IPS-15b (cell line): ENCODE measurements around the gene RTP2.

ENCODE experiments used
- H3K27me3 ChIP-seq: one replicate; pipeline ENCODE4 v1.6.1; 2013; ENCODE audit warnings: low read length; ENCODE audit not compliant: control insufficient read depth, insufficient read depth
- H3K36me3 ChIP-seq: one replicate; pipeline ENCODE4 v1.6.1; 2013; ENCODE audit warnings: low read length; ENCODE audit not compliant: control insufficient read depth, insufficient read depth
- H3K4me1 ChIP-seq: one replicate; pipeline ENCODE4 v1.6.1; 2013; ENCODE audit warnings: mild to moderate bottlenecking, low read length; ENCODE audit not compliant: control insufficient read depth, insufficient read depth
- H3K4me3 ChIP-seq: one replicate; pipeline ENCODE4 v1.5.1; 2013; ENCODE audit warnings: low read depth, low read length
- H3K9ac ChIP-seq: one replicate; pipeline ENCODE4 v1.6.1; 2013; ENCODE audit warnings: low read depth, mild to moderate bottlenecking, low read length
- H3K9me3 ChIP-seq: one replicate; pipeline ENCODE4 v1.6.1; 2013; ENCODE audit warnings: mild to moderate bottlenecking, low read length; ENCODE audit not compliant: control insufficient read depth, insufficient read depth

The RTP2 gene

DNA sequence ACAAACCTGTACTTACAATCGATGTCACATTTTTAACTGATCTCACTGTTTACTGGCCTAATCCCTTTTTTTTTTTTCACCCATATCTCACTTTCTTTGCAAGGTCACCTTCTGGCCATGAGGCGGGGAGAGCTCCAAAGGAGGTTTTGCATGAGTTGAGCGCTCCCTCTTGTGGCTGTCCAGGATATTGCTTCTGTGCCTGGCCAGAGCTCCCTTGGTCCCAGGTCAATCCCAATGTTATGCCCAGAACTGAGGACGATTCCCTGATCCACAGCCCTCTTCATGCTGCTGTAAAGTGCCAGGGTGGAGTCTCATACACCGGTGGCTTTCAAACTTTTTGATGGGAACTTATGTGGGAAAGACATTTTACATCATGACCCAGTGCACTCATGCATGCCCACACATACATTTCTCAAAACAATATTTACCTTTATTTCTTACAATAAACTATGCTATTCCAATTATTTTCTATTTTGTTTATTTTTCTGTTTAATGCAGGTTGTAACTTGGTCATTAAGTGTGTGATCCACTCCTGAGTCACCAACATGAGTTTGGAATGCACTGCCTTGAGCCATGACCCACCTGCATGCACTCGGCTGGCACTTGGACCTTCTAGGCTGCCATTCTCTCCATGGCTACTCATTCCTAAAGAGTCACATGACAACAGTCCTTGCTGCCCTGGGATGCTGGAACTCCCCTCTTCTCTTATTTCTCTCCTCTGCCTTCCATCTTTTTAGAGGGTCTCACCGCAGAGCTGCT lies 22.5 kb downstream of the RTP2 start:
- no peaks in the 10 kb centered on the region for H3K9me3 ChIP-seq
- H3K36me3 ChIP-seq: no peaks in the 10 kb centered on the region
- no peaks in the 10 kb centered on the region for H3K27me3 ChIP-seq
- H3K4me1 ChIP-seq: peaks cover 2% of the 10 kb centered on the region
- H3K9ac ChIP-seq: no peak overlapping the region
- H3K4me3 ChIP-seq: no peak overlapping the region

DNA sequence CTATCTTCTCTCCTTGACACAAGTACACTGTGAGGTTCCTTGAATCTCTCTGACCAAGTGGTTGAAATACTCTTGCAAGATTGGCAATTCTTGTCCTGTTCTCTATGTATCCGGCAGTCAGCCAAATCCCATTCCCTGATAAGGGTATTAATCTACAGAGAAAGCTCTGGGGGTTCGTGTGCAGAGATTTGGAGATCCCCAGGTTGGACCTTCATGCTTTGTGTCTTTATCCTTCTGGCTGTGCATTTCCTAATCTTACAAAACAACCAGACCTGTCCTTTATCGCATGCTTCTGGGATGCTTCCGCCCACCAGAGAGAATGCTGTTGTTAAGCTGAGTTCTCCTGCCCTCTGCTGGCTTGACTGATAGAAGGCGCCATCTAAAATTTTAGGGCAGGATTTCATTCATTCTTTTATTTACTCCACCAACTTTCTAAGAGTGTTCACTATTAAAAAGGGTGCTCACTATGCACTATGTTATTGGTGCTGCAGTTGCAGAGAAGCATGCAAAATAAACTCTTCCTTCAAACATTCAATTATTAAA lies 23.6 kb downstream of the RTP2 start:
- Histone ChIP-seq H3K4me1 (peaks cover 2% of the 10 kb centered on the region), H3K36me3 (no peaks in the 10 kb centered on the region), H3K4me3 (no peak overlapping the region), H3K27me3 (peaks cover 3% of the 10 kb centered on the region), H3K9me3 (no peaks in the 10 kb centered on the region), H3K9ac (no peak overlapping the region)

- peaks cover 2% of the 10 kb centered on the region for H3K4me1 ChIP-seq
- H3K9ac ChIP-seq: no peak overlapping the region
- no peaks in the 10 kb centered on the region for H3K9me3 ChIP-seq
- H3K4me3 ChIP-seq: no peak overlapping the region
- no peaks in the 10 kb centered on the region for H3K36me3 ChIP-seq
- peaks cover 13% of the 10 kb centered on the region for H3K27me3 ChIP-seq
Measured at GRCh38 chr3:187677604-187678003, 24.8 kb downstream of the RTP2 start.

- H3K4me3 ChIP-seq: no peak overlapping the region
- H3K9me3 ChIP-seq: no peaks in the 10 kb centered on the region
- H3K36me3 ChIP-seq: no peaks in the 10 kb centered on the region
- H3K27me3 ChIP-seq: peaks cover 39% of the 10 kb centered on the region
- H3K9ac ChIP-seq: no peak overlapping the region
- peaks cover 3% of the 10 kb centered on the region for H3K4me1 ChIP-seq
Measured at GRCh38 chr3:187673012-187673411, 29.3 kb downstream of the RTP2 start.

DNA sequence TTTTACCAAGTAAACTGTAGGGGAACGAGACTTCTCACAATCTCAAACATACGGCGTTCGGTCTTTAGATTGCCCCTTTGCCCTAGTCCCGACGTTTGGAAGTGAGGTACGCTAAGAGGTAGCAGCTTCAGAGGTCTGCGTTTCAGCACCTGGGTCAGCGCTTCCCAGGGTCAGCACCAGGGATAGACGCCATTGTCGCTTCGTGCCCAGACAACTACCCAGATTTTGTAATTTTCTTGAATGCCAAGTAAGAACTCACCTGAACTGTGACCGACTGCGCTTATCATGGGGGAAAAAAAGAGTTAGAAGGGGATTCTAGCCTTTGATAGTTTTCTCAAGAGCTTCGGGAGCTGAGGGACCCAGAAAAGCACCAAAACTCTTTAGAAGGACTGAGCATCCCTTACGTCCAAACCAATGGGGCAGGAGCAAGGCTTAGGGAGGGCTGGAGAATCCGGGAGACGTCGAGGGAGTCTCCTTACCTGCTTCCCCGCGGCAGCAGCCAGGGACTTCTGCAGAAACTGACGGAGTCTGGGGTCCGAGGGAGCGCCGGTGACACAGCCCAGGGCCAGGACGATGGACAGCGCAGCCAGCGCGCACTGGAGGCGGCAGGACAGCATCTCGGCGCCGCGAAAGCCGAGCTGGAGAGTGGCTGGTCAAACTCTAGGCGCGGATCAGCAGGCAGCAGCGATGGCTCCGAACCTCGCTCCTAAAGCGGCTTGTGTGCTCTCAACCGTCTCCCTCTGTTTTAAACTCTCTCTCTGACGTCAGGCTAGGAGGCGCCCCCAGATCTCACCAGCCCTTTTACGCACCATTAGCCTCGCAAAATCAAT lies 32.5 kb downstream of the RTP2 start, which contains the start of gene SST:
TSS of gene SST (minus strand) at position 720 of the 830 bp plus-strand sequence. CDS start at position 617, 103 bp downstream.
- H3K9ac ChIP-seq: no peak within 1 kb of the TSS
- H3K4me1 ChIP-seq: peaks cover 3% of the 10 kb centered on the region
- H3K9me3 ChIP-seq: no peaks in the 10 kb centered on the region
- H3K27me3 ChIP-seq: peaks cover 39% of the 10 kb centered on the region
- peak within 1 kb of the TSS; percentile 55 for H3K4me3 ChIP-seq
- no peaks in the 10 kb centered on the region for H3K36me3 ChIP-seq

DNA sequence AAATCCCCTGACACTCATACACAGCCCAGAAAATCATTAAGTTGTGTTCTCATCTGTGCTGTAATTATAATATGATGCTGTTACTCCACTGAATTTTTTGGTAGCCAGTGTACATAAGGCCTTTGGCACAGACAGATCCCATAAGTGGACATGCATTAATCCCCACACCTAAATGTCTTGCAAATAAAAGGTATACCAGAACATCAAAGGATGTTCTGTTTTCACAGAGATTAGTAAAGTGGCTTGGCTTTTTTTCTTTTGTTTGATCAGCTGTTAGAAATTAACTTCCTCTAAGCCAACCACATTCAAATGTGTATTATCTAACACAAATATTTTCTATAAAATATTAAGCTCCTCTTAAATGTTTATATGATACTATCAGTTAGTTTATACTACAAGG lies 34.8 kb downstream of the RTP2 start:
- H3K27me3 ChIP-seq: peaks cover 26% of the 10 kb centered on the region
- no peak overlapping the region for H3K4me3 ChIP-seq
- no peaks in the 10 kb centered on the region for H3K9me3 ChIP-seq

GRCh38 chr3:187665764-187666402 lies 36.5 kb downstream of the RTP2 start:
- H3K9me3 ChIP-seq: no peaks in the 10 kb centered on the region
- H3K27me3 ChIP-seq: peaks cover 9% of the 10 kb centered on the region
- peaks cover 3% of the 10 kb centered on the region for H3K4me1 ChIP-seq
- H3K36me3 ChIP-seq: no peaks in the 10 kb centered on the region
- no peak overlapping the region for H3K9ac ChIP-seq
- H3K4me3 ChIP-seq: no peak overlapping the region

More for the DNA sequence above, 34.8 kb downstream of the RTP2 start:
- Histone ChIP-seq H3K36me3 (no peaks in the 10 kb centered on the region), H3K4me1 (peaks cover 3% of the 10 kb centered on the region), H3K9ac (no peak overlapping the region)

- no peak overlapping the region for H3K4me3 ChIP-seq
- no peak overlapping the region for H3K9ac ChIP-seq
- H3K27me3 ChIP-seq: peaks cover 3% of the 10 kb centered on the region
- H3K4me1 ChIP-seq: no peaks in the 10 kb centered on the region
- H3K9me3 ChIP-seq: no peaks in the 10 kb centered on the region
- no peaks in the 10 kb centered on the region for H3K36me3 ChIP-seq
Measured at GRCh38 chr3:187665010-187665409, 37.3 kb downstream of the RTP2 start.

DNA sequence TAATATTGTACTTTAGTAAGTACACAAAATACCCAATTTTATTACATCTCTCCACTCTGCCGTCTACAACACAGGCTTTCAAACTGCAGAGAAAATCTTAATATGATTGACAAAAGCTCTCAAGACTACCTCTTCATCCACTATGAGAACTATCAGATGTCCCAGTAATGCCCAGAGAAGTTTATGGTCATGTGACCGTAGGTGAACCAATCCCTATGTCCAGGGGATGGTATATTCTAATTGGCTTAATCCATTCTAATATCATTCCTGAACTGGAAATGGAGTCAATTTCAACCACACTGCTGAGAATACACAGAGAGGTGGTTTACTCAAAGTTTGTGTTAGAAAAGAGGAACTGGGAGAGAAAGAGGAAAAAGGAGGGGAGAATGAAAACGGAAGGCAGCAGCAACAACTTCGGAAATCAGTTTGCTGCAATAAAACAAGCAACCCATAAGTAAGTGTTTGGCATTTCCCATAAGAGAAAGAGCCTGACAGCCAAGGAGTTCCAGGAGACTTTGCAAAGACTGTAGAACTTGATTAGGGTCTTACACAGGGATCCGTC lies 39.4 kb downstream of the RTP2 start:
- Histone ChIP-seq H3K9me3 (no peaks in the 10 kb centered on the region), H3K27me3 (no peaks in the 10 kb centered on the region), H3K9ac (no peak overlapping the region), H3K4me3 (no peak overlapping the region), H3K36me3 (no peaks in the 10 kb centered on the region), H3K4me1 (no peaks in the 10 kb centered on the region)

DNA sequence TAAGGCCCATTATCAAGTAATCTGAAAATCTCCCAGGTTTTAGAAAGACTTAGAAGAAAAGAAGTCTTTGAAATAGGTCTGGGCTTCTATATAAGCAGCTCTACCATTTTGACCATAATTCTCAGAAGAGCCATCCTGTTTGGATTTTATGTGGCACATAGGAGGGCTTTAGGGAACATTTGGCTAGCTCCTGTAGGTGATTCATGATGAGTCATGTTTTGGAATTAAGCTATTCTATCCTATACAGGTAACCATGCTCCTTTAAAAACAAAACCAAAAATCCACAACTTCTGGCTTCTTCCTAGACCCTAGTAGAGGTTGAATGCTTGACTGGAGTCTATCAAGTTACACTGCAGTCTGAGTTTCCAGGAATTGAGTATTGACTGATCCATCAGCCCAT lies 41.1 kb downstream of the RTP2 start:
- H3K9ac ChIP-seq: no peak overlapping the region
- H3K36me3 ChIP-seq: no peaks in the 10 kb centered on the region
- H3K9me3 ChIP-seq: no peaks in the 10 kb centered on the region
- no peaks in the 10 kb centered on the region for H3K27me3 ChIP-seq
- H3K4me3 ChIP-seq: no peak overlapping the region
- H3K4me1 ChIP-seq: no peaks in the 10 kb centered on the region

GRCh38 chr3:187651282-187651681 lies 51.1 kb downstream of the RTP2 start:
- Histone ChIP-seq H3K4me1 (no peaks in the 10 kb centered on the region), H3K9me3 (no peaks in the 10 kb centered on the region), H3K4me3 (no peak overlapping the region), H3K9ac (no peak overlapping the region), H3K36me3 (no peaks in the 10 kb centered on the region), H3K27me3 (no peaks in the 10 kb centered on the region)
